MM.1S (cell line): ENCODE data around the gene MYO1B.

Experiments used
- EZH2phosphoT487 ChIP-seq: fragments of 300-600 bp; sonication (generic); IDR thresholded peaks from 2 replicates; pipeline ENCODE4 v1.6.1; 2018; ENCODE audit warnings: antibody characterized with exemption, low read length
- TF ChIP-seq, protein P1 (sequence below): fragments of 300-600 bp; sonication (generic); IDR thresholded peaks from 2 replicates; pipeline ENCODE4 v1.5.1; 2016; ENCODE audit warnings: antibody characterized with exemption, low read length, mixed read lengths

DNA sequence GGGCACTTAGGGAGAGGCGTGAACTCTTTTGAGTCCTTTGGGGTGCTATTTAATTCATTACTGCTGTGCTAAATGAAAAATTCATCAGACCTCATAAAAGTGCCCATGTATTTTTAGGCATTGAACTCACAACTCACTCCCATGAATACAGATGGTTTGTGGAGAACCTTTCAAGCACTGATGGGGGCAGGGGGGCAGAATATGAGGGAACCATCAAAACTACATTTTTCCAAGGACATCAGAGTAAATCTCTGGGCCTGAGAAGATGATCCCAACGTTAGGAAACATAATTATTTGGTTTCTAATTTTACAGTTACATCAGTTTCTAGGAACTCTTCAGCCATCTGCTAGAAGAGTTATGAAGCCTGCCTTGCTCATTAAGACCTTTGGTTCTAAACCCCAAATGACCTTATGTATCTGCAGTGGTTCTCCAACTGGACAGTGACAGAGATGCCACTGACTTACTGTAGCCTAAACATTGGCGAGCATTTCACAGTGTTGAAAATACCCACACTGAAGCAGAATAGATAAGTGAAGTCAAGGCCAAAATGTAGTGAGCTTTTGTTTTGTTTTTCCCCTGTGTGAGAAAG lies 90.8 kb downstream of the MYO1B start:
- TF ChIP-seq, protein P1, sequence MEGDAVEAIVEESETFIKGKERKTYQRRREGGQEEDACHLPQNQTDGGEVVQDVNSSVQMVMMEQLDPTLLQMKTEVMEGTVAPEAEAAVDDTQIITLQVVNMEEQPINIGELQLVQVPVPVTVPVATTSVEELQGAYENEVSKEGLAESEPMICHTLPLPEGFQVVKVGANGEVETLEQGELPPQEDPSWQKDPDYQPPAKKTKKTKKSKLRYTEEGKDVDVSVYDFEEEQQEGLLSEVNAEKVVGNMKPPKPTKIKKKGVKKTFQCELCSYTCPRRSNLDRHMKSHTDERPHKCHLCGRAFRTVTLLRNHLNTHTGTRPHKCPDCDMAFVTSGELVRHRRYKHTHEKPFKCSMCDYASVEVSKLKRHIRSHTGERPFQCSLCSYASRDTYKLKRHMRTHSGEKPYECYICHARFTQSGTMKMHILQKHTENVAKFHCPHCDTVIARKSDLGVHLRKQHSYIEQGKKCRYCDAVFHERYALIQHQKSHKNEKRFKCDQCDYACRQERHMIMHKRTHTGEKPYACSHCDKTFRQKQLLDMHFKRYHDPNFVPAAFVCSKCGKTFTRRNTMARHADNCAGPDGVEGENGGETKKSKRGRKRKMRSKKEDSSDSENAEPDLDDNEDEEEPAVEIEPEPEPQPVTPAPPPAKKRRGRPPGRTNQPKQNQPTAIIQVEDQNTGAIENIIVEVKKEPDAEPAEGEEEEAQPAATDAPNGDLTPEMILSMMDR: no peak
- TF ChIP-seq EZH2phosphoT487: no peak
